NK-92 treated with Interleukin-12 subunit alpha and Interleukin-12 subunit beta, amount 100 ng/mL, for 24 hours (cell line): ENCODE results near the gene UQCRC1.
"Not testable (repeated sequence)": the region's sequence is repeated elsewhere in the genome, so short reads cannot be mapped to it uniquely, and the experiment has no call there.

Experiments
- DNase-seq: peaks from one replicate; lab custom pipeline; 2025; lab: John Stamatoyannopoulos, UW

UQCRC1 gene

DNA sequence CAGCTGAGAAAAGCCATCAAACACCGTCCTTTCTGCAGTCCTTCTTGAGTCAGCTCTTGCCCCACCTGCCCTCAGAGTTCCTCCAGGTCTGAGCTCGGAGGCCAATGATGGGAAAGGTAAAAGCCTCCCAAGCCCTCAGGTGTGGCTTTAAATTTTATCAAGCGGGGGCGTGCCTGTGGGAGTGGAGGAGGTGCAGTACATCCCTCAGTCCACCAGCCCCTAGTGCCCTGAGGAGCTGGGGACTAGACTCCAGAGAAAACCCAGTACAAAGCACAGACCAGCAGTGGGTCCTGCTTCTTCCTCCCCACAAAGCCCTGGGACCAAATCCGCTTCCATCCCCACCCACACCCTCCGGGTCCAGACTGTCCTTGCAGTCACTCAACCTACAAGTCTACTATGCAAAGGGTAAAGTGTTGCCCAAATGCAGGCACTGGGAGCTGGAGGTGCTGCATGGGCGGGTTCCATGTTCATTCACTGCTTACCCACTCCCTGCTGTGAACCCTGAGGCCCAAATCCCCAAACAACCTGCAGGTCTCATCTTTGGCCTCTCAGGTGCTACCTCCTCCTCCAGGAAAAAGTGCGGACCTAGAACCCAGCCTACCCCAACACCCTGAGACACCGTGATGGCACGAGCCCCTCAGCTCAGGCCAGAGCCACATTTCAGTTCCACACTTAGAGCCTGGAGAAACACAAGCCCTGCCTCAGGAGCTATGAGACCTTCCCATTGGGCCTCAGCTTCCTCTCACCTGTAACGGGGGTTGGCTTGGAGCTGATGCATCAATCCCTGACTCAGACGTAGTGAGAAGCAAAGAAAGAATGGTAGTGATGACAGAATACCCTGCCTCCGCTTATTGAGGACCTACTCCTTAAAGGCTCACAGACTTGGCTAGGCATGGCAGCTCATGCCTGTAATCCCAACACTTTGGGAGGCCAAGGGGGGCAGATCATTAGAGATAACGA, 55.3 kb downstream of the UQCRC1 start:
- DNase-seq = no peak

GRCh38 chr3:48553361-48553760, 56.1 kb downstream of the UQCRC1 start:
- DNase-seq = no peak

DNA sequence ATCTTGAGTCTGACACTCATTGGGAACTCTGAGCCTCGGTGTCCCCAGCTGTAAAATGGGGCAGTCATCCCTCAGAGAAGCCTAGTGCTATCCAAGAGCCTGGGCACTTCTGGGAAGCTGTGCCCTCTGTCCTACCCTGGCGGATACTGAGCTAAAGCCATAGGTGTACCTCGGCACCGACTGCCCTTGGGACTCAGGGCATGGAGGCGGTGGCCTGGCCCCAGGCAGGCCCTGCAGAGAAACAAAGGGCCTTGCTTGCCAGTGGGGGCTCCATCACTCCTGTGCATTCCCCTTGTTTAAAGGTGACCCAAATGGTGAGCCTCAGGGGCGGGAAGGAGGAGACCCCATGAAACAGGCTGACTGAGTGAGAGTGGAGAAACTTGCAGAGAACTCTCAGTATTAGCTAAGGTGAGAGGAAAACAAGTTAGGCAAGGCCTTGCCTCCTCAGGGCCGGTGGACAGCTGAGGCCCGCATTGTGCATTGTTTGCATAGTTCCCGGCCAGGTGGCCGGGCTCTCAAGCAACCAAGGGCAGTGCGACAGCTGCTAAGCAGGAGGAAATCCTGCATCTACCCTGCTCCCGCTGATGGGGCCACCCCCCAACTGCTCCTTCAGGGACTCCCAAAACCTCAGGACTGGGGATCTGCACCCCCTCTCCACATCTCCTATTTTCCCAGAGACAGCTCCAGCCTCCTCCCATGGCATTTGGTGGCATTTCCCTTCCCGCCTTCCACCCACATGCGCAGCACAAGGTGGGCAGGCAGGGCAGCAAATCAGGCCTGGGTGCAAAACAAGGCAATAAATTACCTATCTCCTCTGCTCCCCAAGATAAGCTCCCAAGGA, 57.1 kb downstream of the UQCRC1 start:
- no peak for DNase-seq

DNA sequence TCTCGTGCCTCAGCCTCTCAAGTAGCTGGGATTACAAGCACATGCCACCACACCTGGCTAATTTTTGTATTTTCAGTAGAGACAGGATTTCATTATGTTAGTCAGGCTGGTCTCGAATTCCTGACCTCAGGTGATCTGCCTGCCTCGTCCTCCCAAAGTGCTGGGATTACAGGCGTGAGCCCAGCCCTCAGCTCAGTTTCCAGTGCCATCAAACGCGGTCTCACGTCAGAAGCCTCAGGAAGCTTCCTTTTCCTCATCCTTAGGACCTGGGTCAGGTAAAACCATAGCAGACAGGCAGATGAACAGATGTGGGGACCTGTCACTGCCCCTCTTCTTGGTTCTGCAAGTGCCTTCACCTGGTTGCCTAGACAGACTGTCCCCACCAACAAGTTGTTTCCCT, 57.8 kb downstream of the UQCRC1 start:
- not testable (repeated sequence) for DNase-seq
